Measurements from ENCODE around the gene ST3GAL4. TPM values are rescaled to one million over a fixed set of nuclear protein-coding genes. Genes with fewer than 3 reads are reported as not detected.

The ST3GAL4 gene
- total and polyA plus RNA-seq, 10 of the 15 experiments (the other 5 are each of a cell fraction or from before 2014, with no cell fraction given): 3.8 to 8.1 (median 6.5) TPM; not detected in 2

GRCh38 chr11:126419801-126420697 lies 64.6 kb downstream of the ST3GAL4 start (continued):
- TF ChIP-seq EP300 (IDR thresholded peaks at IDR 0.05; ENCODE audit: borderline replicate concordance in 1 of 2, control insufficient read depth in 1 of 2, low read depth in 2 of 2, low read length in 2 of 2) (peak; percentile 21 to 70; a peak in 2 of 4 replicates), EGR1 (IDR thresholded peaks at IDR 0.05; ENCODE audit: borderline replicate concordance in 1 of 2, low read depth in 2 of 2, low read length in 2 of 2) (no peak), ZNF384 (IDR thresholded peaks at IDR 0.05; ENCODE audit: borderline replicate concordance, low read depth, low read length) (no peak), SP1 (IDR thresholded peaks at IDR 0.05; ENCODE audit: low read depth, low read length) (no peak), IRF4 (IDR thresholded peaks at IDR 0.05; ENCODE audit: low read depth, low read length) (no peak), NR2F1 (conservative IDR thresholded peaks at IDR 0.05) (no peak), HDAC2 (IDR thresholded peaks at IDR 0.05) (no peak), POLR2AphosphoS5 (IDR thresholded peaks at IDR 0.05; ENCODE audit: low read length) (no peak), IKZF2 (IDR thresholded peaks at IDR 0.05) (peak; percentile 88 to 91), POLR2AphosphoS2 (IDR thresholded peaks at IDR 0.05; ENCODE audit: low read depth, low read length) (no peak), YBX1 (IDR thresholded peaks at IDR 0.05) (no peak), NFIC (IDR thresholded peaks at IDR 0.05; ENCODE audit: low read depth, low read length) (peak; percentile 65), ZSCAN29 (IDR thresholded peaks at IDR 0.05) (no peak), DPF2 (IDR thresholded peaks at IDR 0.05) (peak; percentile 51; the same call in 1 of the 2 replicates), IRF3 (IDR thresholded peaks at IDR 0.05) (no peak), SMAD5 (IDR thresholded peaks at IDR 0.05; ENCODE audit: low read depth) (no peak), ESRRA (IDR thresholded peaks at IDR 0.05; ENCODE audit: low read length) (no peak), RAD51 (IDR thresholded peaks at IDR 0.05) (no peak), ZNF207 (IDR thresholded peaks at IDR 0.05; ENCODE audit: borderline replicate concordance) (no peak), E2F4 (IDR thresholded peaks at IDR 0.05; ENCODE audit: low read depth, low read length) (no peak), BCLAF1 (IDR thresholded peaks at IDR 0.05) (no peak), EZH2 (IDR thresholded peaks at IDR 0.05; ENCODE audit: borderline replicate concordance, control insufficient read depth, low read depth, low read length) (no peak), ATF3 (IDR thresholded peaks at IDR 0.05; ENCODE audit: borderline replicate concordance, extremely low read depth, low read depth, low read length) (no peak), BRCA1 (IDR thresholded peaks at IDR 0.05; ENCODE audit: low read depth, low read length) (no peak), USF1 (IDR thresholded peaks at IDR 0.05; ENCODE audit: borderline replicate concordance, extremely low read length, insufficient read depth, low read depth, low read length) (no peak)

Measured in GM12878 (cell line).